ENCODE results near the gene LRWD1.
"Not testable (repeated sequence)": the region's sequence is repeated elsewhere in the genome, so short reads cannot be mapped to it uniquely, and the experiment has no call there.

LRWD1 gene

GRCh38 chr7:102472126-102473041 lies 7.6 kb downstream of the LRWD1 start:
- no peak for TF ChIP-seq TAF1 (IDR thresholded peaks at IDR 0.05; ENCODE audit: borderline replicate concordance, insufficient read depth, low read length)

- TF ChIP-seq TAF1 (IDR thresholded peaks at IDR 0.05; ENCODE audit: borderline replicate concordance, insufficient read depth, low read length), result no peak
- no peak for TF ChIP-seq REST (IDR thresholded peaks at IDR 0.05; ENCODE audit: insufficient read depth in 1 of 2, low read depth in 2 of 2, low read length in 2 of 2)
- no peak for TF ChIP-seq SIN3A (IDR thresholded peaks at IDR 0.05; ENCODE audit: borderline replicate concordance, insufficient read depth, low read length)
- TF ChIP-seq FOXP2 (optimal IDR thresholded peaks at IDR 0.05; ENCODE audit: borderline replicate concordance, extremely low read depth, extremely low read length, insufficient read depth), result no peak
- TF ChIP-seq POLR2AphosphoS5 (IDR thresholded peaks at IDR 0.05; ENCODE audit: low read depth, low read length), result no peak
Observed at GRCh38 chr7:102473271-102473991, 8.6 kb downstream of the LRWD1 start.

DNA sequence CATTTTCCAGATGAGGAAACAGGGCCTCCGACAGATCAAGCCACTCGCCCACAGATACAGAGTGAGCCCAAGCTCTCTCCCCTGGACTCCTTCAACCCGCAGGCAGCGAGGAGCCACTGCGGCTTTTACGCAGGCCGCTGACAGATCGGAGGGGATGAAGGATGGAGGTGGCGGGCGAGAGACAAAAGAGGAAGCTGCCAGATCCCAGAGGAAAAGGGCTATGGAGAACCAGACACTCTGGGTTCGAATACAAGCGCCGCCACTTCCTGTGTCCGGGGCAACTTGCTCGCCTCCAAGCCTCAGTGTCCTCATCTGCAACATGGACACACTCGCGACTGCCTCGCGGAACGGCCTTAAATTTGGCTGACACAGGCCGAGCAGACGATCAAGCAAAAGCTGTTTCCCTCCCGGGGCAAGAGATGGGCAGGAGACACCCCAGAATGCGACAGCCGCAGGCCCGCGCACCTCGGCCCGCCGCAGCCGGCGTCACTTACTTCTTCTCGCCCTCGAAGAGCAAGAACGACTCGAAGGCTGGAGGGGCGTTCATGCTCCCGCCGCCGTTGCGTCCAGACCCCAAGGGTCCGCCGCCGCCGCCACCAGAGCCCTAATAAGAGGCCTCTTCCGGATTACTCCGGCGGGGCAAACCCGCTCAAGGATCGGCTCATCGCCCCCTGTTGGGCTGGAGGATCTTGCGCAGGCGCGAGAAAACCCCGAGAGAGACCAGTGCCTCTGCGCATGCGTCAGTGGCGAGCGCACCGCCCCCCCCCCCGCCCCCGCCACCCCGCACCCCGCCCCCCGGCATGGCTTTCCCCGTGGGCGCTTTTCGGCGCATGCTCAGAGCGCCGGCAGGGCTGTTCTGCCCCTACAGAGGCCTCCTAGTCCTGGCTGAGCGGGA lies 13.8 kb downstream of the LRWD1 start, which contains the start of gene POLR2J:
TSS of gene POLR2J (minus strand) at position 609 of the 895 bp plus-strand sequence. CDS start at position 547, 62 bp downstream.
- not testable (repeated sequence) for TF ChIP-seq FOXP2 (optimal IDR thresholded peaks at IDR 0.05; ENCODE audit: borderline replicate concordance, extremely low read depth, extremely low read length, insufficient read depth); SIN3A (IDR thresholded peaks at IDR 0.05; ENCODE audit: borderline replicate concordance, insufficient read depth, low read length); TAF1 (IDR thresholded peaks at IDR 0.05; ENCODE audit: borderline replicate concordance, insufficient read depth, low read length)

- TF ChIP-seq REST (IDR thresholded peaks at IDR 0.05; ENCODE audit: insufficient read depth in 1 of 2, low read depth in 2 of 2, low read length in 2 of 2); FOXP2 (optimal IDR thresholded peaks at IDR 0.05; ENCODE audit: borderline replicate concordance, extremely low read depth, extremely low read length, insufficient read depth); POLR2AphosphoS5 (IDR thresholded peaks at IDR 0.05; ENCODE audit: low read depth, low read length): not testable (repeated sequence)
Observed at GRCh38 chr7:102517550-102518147, 52.9 kb downstream of the LRWD1 start, which contains the start of gene RASA4B. Gene RASA4B, minus strand, starts transcription at chr7:102517777. Its CDS starts 67 bp downstream, at chr7:102517710.
